Measurements from ENCODE around the gene PRPSAP2.

The PRPSAP2 gene

DNA sequence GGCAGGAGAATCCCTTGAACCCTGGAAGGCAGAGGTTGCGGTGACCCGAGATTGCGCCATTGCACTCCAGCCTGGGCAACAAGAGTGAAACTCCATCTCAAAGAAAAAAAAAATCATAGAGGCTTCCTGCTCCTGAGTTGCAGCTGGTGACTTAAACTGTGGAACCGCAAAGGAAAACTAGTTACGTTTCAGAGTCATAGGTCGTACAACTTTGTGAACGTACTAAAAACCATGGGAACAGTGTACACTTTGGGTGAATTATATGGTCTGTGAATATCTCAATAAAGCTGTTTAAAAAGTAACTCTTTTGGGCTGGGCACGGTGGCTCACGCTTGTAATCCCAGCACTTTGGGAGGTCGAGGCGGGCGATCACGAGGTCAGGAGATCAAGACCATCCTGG, 117.7 kb downstream of the PRPSAP2 start:
- no peak for DNase-seq (ENCODE audit: low read depth)
- TF ChIP-seq, protein P1, sequence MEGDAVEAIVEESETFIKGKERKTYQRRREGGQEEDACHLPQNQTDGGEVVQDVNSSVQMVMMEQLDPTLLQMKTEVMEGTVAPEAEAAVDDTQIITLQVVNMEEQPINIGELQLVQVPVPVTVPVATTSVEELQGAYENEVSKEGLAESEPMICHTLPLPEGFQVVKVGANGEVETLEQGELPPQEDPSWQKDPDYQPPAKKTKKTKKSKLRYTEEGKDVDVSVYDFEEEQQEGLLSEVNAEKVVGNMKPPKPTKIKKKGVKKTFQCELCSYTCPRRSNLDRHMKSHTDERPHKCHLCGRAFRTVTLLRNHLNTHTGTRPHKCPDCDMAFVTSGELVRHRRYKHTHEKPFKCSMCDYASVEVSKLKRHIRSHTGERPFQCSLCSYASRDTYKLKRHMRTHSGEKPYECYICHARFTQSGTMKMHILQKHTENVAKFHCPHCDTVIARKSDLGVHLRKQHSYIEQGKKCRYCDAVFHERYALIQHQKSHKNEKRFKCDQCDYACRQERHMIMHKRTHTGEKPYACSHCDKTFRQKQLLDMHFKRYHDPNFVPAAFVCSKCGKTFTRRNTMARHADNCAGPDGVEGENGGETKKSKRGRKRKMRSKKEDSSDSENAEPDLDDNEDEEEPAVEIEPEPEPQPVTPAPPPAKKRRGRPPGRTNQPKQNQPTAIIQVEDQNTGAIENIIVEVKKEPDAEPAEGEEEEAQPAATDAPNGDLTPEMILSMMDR (IDR thresholded peaks at IDR 0.05; ENCODE audit: control insufficient read depth, extremely low read depth, insufficient read depth): no peak
- H3K4me3 ChIP-seq (ENCODE audit: low read depth, low read length): no peak overlapping the region

DNA sequence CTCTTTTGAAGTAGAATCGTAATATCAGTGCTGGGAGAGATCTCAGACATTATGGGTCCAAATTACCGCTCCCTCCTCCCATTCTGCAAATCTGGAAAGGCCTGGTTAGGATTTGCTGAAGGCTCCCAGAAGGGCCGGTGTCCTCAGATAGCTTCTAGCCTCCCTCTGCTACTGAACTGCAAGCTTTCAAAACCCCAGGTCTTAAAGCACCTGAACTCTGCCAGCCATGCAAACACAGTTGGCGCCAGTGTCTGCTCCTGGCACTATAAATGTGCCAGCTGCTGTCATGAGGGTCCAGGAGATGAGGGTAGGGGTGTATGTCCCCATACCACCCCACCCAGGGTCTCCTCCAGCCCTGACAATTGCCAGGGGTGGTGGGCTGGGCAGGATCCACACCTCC, 118.3 kb downstream of the PRPSAP2 start:
- DNase-seq (ENCODE audit: low read depth): no peak
- no peak overlapping the region for H3K4me3 ChIP-seq (ENCODE audit: low read depth, low read length)
- TF ChIP-seq, protein P1 (IDR thresholded peaks at IDR 0.05; ENCODE audit: control insufficient read depth, extremely low read depth, insufficient read depth): no peak

DNA sequence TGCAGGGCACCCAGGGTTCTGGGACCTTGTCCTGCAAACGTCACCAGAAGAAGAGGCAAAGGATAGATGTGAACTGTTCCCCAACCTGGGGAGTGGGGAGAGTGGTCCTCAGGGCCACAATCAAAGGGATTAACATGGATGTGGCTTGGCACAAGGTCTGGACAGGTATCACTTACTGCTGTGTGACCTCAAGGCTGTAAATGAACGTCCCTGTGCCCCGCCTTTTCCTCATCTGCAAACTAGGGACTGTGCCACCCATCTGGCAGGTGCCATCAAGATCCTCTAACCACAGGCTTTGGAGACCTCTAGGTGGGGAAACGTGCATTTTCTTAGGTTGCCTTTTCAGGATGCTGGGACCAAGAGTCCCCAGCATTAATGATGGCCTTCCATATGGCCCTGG, 119.1 kb downstream of the PRPSAP2 start:
- DNase-seq (ENCODE audit: low read depth): no peak
- H3K4me3 ChIP-seq (ENCODE audit: low read depth, low read length): no peak overlapping the region
- TF ChIP-seq, protein P1 (IDR thresholded peaks at IDR 0.05; ENCODE audit: control insufficient read depth, extremely low read depth, insufficient read depth): no peak

DNA sequence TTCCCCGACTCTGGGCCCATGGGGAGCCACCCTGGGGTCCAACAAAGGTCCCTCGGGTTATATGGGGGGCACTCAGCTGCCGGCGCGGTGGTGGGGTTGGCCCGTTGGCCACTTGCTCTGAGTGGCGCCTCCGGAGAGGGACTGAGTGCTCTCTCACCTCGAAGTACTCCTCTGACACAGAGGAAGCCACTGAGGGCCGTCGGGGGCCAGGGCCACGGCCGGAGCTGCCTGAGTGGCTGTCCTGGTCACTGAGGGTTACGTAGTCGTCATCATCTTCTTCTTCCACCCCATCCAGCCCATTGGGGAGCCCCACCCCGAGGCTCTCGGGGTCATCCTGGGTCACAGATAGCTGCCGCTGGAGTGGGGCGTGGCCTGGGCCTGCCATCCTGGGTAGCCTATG, 119.7 kb downstream of the PRPSAP2 start:
- TF ChIP-seq, protein P1 (IDR thresholded peaks at IDR 0.05; ENCODE audit: control insufficient read depth, extremely low read depth, insufficient read depth): no peak
- no peak overlapping the region for H3K4me3 ChIP-seq (ENCODE audit: low read depth, low read length)
- no peak for DNase-seq (ENCODE audit: low read depth)

DNA sequence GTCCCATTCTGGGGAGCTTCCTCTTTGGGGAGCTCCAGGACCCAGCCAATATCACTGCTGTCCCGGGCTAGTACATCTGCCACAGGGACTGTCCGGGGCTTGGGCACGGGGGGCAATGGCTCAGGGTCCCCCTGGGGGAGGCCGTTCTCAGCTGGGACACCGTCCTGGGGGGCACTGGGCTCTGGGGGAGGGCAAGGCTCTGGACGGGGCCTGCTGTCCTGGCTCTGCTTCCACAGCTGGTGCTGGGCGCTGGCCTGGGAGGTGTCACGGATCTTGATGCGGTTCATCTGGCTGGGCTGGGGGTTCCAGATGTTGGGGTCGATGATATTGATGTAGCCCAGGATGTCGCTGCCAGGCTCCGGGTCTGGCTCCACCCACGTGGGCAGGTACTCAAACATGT, 120.1 kb downstream of the PRPSAP2 start:
- no peak overlapping the region for H3K4me3 ChIP-seq (ENCODE audit: low read depth, low read length)
- no peak for DNase-seq (ENCODE audit: low read depth)
- TF ChIP-seq, protein P1 (IDR thresholded peaks at IDR 0.05; ENCODE audit: control insufficient read depth, extremely low read depth, insufficient read depth): no peak

DNA sequence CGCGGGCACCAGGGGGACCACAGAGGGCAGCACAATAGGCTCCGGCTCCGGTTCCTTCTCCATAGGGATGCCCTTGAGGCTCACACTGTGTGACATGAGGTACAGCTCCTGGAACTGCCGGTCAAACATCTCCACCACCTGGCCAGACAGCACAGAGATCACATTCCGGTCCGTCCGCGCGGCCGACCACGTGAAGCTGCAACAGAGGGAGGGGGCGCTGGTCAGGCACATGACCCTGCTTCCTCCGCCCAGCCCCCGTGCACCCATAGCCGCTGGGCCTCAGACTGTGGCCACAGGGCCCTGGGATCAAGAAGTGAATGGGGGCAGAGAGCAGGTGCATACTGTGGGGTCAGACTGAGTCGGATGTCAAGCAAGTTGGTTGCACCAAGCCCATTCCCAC, 120.7 kb downstream of the PRPSAP2 start:
- no peak for DNase-seq (ENCODE audit: low read depth)
- no peak overlapping the region for H3K4me3 ChIP-seq (ENCODE audit: low read depth, low read length)
- TF ChIP-seq, protein P1 (IDR thresholded peaks at IDR 0.05; ENCODE audit: control insufficient read depth, extremely low read depth, insufficient read depth): no peak
